HG03571 (cell line): ENCODE data around the gene FAM98B.
A peak's percentile ranks its signal among the peaks of the same experiment; 100 is the strongest.
"Not testable (repeated sequence)": the region's sequence is repeated elsewhere in the genome, so short reads cannot be mapped to it uniquely, and the experiment has no call there.

Source experiments
- ATAC-seq: cut with Tn5 transposase; IDR thresholded peaks from one replicate; pipeline ENCODE4 v1.9.1; 2021; ENCODE audit not compliant: unreplicated experiment

FAM98B gene

GRCh38 chr15:38453971-38454695 is at the start of gene FAM98B:
Gene FAM98B (plus strand): TSS chr15:38454127. CDS start chr15:38454162, 35 bp downstream.
- peak; percentile 90 for ATAC-seq

- ATAC-seq = no peak
Observed at GRCh38 chr15:38406436-38406835, 47.5 kb upstream of the FAM98B start.

GRCh38 chr15:38408576-38408975 is 45.4 kb upstream of the FAM98B start:
- ATAC-seq = no peak

GRCh38 chr15:38411902-38412301 is 42.0 kb upstream of the FAM98B start:
- ATAC-seq = no peak

GRCh38 chr15:38412466-38412865 is 41.5 kb upstream of the FAM98B start:
- no peak for ATAC-seq

GRCh38 chr15:38414357-38414756 is 39.6 kb upstream of the FAM98B start:
- no peak for ATAC-seq

GRCh38 chr15:38421069-38421690 is 32.7 kb upstream of the FAM98B start:
- ATAC-seq = no peak

GRCh38 chr15:38424101-38424552 is 29.8 kb upstream of the FAM98B start:
- ATAC-seq = no peak

GRCh38 chr15:38425269-38425668 is 28.7 kb upstream of the FAM98B start:
- no peak for ATAC-seq

- ATAC-seq = no peak
Observed at GRCh38 chr15:38427380-38427779, 26.5 kb upstream of the FAM98B start.

GRCh38 chr15:38430106-38430760 is 23.7 kb upstream of the FAM98B start:
- ATAC-seq = no peak

- no peak for ATAC-seq
Observed at GRCh38 chr15:38436993-38437392, 16.9 kb upstream of the FAM98B start.

- not testable (repeated sequence) for ATAC-seq
Observed at GRCh38 chr15:38437603-38438002, 16.3 kb upstream of the FAM98B start.

- ATAC-seq = no peak
Observed at GRCh38 chr15:38438031-38438986, 15.6 kb upstream of the FAM98B start.

- ATAC-seq = peak; percentile 71
Observed at GRCh38 chr15:38440353-38441129, 13.4 kb upstream of the FAM98B start.

- ATAC-seq = no peak
Observed at GRCh38 chr15:38441130-38441519, 12.8 kb upstream of the FAM98B start.

GRCh38 chr15:38454696-38455090 is 766 bp downstream of the FAM98B start:
- ATAC-seq = no peak

- ATAC-seq = no peak
Observed at GRCh38 chr15:38455092-38455491, 1.2 kb downstream of the FAM98B start.

- no peak for ATAC-seq
Observed at GRCh38 chr15:38458646-38459045, 4.7 kb downstream of the FAM98B start.

- ATAC-seq = no peak
Observed at GRCh38 chr15:38459480-38459879, 5.6 kb downstream of the FAM98B start.
